ENCODE measurements around the gene C20orf141.
"Not testable (repeated sequence)": the region's sequence is repeated elsewhere in the genome, so short reads cannot be mapped to it uniquely, and the experiment has no call there.

Gene C20orf141

DNA sequence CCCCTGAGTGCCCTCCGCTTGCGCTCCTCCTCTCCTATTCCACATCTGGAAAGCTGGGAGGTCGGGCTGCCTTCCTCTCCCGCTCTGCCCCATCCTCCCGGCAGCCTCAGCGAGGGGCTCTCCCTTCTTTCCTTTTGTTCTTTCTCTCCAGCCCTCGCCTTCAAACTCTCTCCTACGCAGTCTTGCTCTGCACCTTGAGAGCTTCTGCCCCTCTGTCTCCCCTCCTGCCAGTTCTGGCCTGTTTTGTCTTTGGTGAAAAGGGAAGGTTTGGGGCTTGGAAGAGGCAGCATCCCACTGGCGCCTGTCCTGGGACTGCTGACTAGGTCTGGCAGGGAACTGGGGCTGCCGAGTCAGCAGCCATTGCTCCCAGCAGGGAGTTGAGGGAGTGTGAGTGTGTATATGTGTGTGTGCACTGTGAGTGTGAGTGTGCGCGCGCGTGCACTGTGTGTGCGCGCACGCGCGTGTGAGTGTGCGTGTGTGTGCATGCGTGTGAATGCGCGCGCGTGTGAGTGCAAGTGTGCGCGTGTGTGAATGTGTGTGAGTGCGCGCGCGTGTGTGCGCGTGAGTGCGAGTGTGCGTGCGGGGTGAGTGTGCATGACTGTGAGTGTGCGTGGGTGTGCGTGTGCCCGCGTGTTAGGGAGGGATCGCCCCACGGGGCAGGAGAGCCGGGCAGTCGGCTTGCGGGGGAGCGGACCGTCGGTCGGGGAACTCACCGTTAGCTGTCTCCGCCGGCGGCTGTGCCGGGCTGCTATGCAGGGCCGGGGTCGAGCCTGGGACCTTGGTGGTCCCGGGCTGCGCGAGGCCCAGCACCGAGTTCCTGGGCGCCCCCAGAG, 14.9 kb upstream of the C20orf141 start:
- DNase-seq (ENCODE audit: low read depth, low spot score): no peak
- H3K27ac ChIP-seq (ENCODE audit: low read length): no peak overlapping the region
- no CpG with 5 or more reads among the region's 61 CpGs for WGBS (ENCODE audit: insufficient coverage, insufficient read length)
- H3K4me3 ChIP-seq (ENCODE audit: low read length): peak overlapping the region; percentile 94
- H3K9me3 ChIP-seq (ENCODE audit: control insufficient read depth, insufficient read depth, low read length): no peaks in the 10 kb centered on the region
- peaks cover 30% of the 10 kb centered on the region for H3K36me3 ChIP-seq (ENCODE audit: control insufficient read depth, insufficient read depth, low read length)
- peaks cover 5% of the 10 kb centered on the region; the same call in 1 of the 2 replicates for H3K4me1 ChIP-seq (ENCODE audit: control insufficient read depth, insufficient read depth, low read length)
- H3K27me3 ChIP-seq (ENCODE audit: control insufficient read depth, insufficient read depth, low read length): peaks cover 35% of the 10 kb centered on the region

DNA sequence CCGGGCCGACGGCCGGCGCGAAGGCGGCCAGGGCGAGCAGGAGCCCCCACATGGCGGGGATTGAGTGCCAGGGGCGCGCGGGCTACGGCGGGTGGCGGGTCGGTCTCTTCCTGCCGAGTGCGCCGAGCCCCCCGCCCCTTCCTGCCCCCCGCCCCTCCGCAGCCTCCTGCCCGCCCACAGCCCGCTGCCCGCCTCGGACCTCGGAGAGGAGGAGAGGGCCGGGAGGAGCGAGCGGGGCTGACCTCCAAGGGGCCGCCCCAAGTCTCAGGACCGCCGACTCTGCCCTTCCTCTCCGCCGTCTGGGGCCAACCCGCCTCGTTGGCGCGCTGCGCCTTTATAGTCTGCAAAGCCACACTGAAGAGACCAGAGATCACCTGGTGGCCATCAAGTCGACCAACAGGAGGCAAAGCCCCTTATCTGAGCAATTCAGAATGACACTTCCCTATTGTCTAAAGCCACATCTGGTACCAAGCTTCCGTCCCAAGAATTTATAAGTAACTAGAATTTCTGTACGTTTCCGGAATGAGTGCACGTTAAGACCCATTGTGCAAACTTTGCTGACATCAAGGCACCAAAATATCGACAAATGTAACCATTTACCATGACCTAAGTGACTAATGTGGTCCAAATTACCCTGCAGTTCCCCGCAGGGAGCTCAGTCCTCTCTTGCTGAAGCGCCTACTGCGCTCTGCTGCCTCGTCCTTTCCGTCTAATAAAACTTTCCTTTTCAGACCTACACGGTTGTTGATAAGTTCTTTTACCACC, 14.1 kb upstream of the C20orf141 start, which contains the start of gene CPXM1:
TSS of gene CPXM1 (minus strand) at position 107 of the 765 bp plus-strand sequence. CDS start at position 52, 55 bp downstream.
- peak within 1 kb of the TSS; percentile 94 for H3K4me3 ChIP-seq (ENCODE audit: low read length)
- peaks cover 43% of the 10 kb centered on the region for H3K27me3 ChIP-seq (ENCODE audit: control insufficient read depth, insufficient read depth, low read length)
- no peak for DNase-seq (ENCODE audit: low read depth, low spot score)
- no peak within 1 kb of the TSS for H3K27ac ChIP-seq (ENCODE audit: low read length)
- peaks cover 29% of the 10 kb centered on the region for H3K36me3 ChIP-seq (ENCODE audit: control insufficient read depth, insufficient read depth, low read length)
- no CpG with 5 or more reads among the region's 52 CpGs for WGBS (ENCODE audit: insufficient coverage, insufficient read length)
- no peaks in the 10 kb centered on the region for H3K9me3 ChIP-seq (ENCODE audit: control insufficient read depth, insufficient read depth, low read length)
- peaks cover 5% of the 10 kb centered on the region; the same call in 1 of the 2 replicates for H3K4me1 ChIP-seq (ENCODE audit: control insufficient read depth, insufficient read depth, low read length)

DNA sequence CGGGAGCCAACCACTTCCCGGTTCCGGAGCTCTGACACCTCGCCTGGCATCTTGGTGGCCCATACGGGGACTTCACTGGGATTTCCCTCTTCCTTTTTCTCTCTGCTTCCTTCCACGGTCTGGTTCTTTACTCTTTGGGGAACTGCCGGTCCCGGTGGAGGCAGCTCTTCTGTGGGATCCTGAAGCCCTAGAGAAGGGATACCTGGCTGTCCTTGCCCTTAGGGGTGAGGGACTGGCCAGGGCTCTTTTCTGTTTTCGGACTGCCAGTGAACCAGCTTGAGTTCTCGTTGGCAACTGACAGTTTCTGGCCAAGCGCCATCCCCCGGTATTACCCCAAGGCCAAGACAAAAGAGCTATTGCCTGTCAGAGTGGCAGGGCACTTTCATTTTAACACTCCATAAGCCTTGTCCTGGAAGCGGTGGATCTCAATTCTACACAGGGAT, 13.5 kb upstream of the C20orf141 start:
- Histone ChIP-seq H3K9me3 (ENCODE audit: control insufficient read depth, insufficient read depth, low read length) (no peaks in the 10 kb centered on the region), H3K36me3 (ENCODE audit: control insufficient read depth, insufficient read depth, low read length) (peaks cover 23% of the 10 kb centered on the region), H3K27me3 (ENCODE audit: control insufficient read depth, insufficient read depth, low read length) (peaks cover 49% of the 10 kb centered on the region), H3K4me1 (ENCODE audit: control insufficient read depth, insufficient read depth, low read length) (peaks cover 6% of the 10 kb centered on the region; the same call in 1 of the 2 replicates), H3K4me3 (ENCODE audit: low read length) (peak overlapping the region; percentile 94; the same call in 1 of the 2 replicates), H3K27ac (ENCODE audit: low read length) (no peak overlapping the region)
- no CpG with 5 or more reads among the region's 13 CpGs for WGBS (ENCODE audit: insufficient coverage, insufficient read length)
- DNase-seq (ENCODE audit: low read depth, low spot score): no peak

DNA sequence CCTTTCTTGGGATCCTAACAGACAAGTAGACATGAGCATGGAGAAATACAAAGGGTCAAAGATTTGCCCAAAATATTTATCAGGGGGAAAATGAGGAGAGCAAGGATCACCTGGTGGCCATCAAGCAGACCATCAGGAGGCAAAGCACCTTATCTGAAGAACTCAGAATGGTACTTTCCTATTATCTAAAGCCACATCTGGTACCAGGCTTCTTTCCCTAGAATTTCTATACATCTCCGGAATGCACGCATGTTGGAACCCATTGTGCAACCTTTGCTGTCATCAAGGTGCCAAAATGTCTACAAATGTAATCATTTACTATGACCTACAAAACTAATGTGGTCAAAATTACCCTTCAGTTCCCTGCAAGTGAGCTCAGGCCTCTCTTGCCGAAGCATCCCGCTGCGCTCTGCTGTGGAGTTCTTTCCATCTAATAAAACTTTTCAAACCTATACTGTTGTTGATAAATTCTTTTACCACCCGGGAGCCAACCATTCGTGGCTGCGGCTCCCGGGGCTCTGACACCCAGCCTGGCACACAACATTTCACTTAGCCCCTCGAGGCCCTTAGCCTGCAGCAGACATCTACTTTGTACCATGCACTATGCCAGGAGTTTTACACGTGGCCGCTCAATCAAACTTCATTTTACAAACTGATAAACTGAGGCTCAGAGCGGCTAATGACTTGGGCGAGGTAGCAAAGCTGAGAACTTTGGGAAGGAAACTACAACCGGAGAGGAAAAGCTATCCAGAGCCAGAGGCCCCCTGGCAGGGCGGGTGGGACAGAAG, 10.6 kb upstream of the C20orf141 start:
- Histone ChIP-seq H3K27ac (ENCODE audit: low read length) (no peak overlapping the region), H3K36me3 (ENCODE audit: control insufficient read depth, insufficient read depth, low read length) (0 out of 2 replicates have a peak, but pooled peaks cover 2% of the 10 kb centered on the region), H3K9me3 (ENCODE audit: control insufficient read depth, insufficient read depth, low read length) (no peaks in the 10 kb centered on the region), H3K4me1 (ENCODE audit: control insufficient read depth, insufficient read depth, low read length) (peaks cover 6% of the 10 kb centered on the region; the same call in 1 of the 2 replicates), H3K4me3 (ENCODE audit: low read length) (no peak overlapping the region; the same call in 1 of the 2 replicates), H3K27me3 (ENCODE audit: control insufficient read depth, insufficient read depth, low read length) (peaks cover 57% of the 10 kb centered on the region)
- DNase-seq (ENCODE audit: low read depth, low spot score): no peak
- no CpG with 5 or more reads among the region's 16 CpGs for WGBS (ENCODE audit: insufficient coverage, insufficient read length)

DNA sequence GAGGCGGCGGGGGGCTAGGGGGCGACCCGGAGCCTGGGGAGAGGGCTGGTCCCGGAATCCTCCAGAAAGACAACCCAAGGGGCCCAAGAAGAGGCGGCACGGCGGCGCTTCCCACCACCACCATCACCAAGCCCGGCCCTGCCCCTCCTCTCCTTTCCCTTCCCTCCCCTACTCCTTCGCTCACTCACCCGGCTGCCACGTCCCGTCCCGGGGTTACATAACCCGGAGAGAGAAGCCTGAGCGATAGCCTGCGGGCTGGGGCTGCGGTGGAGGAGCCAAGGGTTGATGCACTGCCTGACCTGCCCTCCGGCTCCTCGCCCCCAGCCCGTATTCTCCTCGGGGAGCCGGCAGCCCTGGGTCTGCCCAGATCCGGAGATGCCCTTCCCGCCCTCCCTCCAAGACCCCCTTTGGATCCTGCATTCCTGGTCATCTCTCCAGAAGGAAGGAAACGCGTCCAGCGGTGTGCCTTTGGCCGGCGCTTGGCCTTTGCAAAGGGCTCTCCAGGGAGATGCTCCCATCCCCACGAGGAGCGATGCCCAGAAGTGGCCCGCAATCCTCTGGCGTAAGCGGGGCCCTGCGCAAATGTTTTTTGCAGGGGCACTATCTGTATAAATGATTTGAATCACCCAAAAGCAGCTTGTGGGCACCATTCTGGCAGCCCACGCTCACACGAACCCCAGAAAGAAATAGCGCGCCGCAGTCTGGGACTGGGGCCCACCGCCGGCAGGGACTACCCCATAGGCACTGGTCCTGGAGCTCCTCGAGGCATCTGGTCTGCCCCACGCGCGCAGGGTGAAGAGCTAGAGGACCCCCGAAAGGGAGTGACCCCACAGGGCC, 9.7 kb upstream of the C20orf141 start:
- Histone ChIP-seq H3K27me3 (ENCODE audit: control insufficient read depth, insufficient read depth, low read length) (peaks cover 57% of the 10 kb centered on the region), H3K4me3 (ENCODE audit: low read length) (peak overlapping the region; percentile 18; the same call in 1 of the 2 replicates), H3K27ac (ENCODE audit: low read length) (no peak overlapping the region), H3K36me3 (ENCODE audit: control insufficient read depth, insufficient read depth, low read length) (0 out of 2 replicates have a peak, but pooled peaks cover under 1% of the 10 kb centered on the region), H3K4me1 (ENCODE audit: control insufficient read depth, insufficient read depth, low read length) (peaks cover 5% of the 10 kb centered on the region; the same call in 1 of the 2 replicates), H3K9me3 (ENCODE audit: control insufficient read depth, insufficient read depth, low read length) (no peaks in the 10 kb centered on the region)
- DNase-seq (ENCODE audit: low read depth, low spot score): no peak
- WGBS (ENCODE audit: insufficient coverage, insufficient read length): no CpG with 5 or more reads among the region's 49 CpGs

DNA sequence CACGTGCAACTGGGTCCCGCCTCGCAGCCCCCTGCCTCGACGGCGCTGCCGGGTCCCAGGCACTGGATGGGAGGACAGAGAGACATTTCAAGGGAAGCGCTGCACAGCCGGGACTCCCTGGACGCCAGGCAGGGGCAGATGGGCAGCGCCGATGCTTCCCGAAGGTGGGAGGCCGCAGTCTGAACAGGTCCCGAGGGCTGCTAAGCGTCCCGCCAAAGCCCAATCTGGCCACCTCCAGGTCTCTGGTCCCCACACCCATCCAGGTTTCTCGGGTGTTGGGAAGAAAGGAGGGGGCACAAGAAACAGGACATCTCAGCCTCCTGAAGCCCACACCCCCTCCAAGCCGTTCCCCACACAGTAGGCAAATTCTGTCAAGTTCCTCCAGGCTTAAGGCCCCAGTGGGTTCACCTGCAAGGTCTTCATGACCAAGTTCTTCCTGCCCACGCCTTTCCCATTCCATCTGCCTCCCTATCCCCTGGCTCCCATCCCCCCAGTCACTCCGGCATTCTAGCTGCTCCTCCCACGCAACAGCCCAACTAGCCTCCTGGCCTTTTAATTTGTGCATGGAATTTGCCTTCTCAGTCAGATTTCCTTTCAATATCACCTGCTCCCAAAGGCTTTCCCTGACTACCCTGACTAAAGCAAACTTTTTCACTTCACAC, 9.0 kb upstream of the C20orf141 start:
- Histone ChIP-seq H3K4me1 (ENCODE audit: control insufficient read depth, insufficient read depth, low read length) (peaks cover 4% of the 10 kb centered on the region; the same call in 1 of the 2 replicates), H3K9me3 (ENCODE audit: control insufficient read depth, insufficient read depth, low read length) (no peaks in the 10 kb centered on the region), H3K4me3 (ENCODE audit: low read length) (no peak overlapping the region), H3K36me3 (ENCODE audit: control insufficient read depth, insufficient read depth, low read length) (no peaks in the 10 kb centered on the region), H3K27me3 (ENCODE audit: control insufficient read depth, insufficient read depth, low read length) (peaks cover 57% of the 10 kb centered on the region), H3K27ac (ENCODE audit: low read length) (no peak overlapping the region)
- no CpG with 5 or more reads among the region's 22 CpGs for WGBS (ENCODE audit: insufficient coverage, insufficient read length)
- no peak for DNase-seq (ENCODE audit: low read depth, low spot score)

DNA sequence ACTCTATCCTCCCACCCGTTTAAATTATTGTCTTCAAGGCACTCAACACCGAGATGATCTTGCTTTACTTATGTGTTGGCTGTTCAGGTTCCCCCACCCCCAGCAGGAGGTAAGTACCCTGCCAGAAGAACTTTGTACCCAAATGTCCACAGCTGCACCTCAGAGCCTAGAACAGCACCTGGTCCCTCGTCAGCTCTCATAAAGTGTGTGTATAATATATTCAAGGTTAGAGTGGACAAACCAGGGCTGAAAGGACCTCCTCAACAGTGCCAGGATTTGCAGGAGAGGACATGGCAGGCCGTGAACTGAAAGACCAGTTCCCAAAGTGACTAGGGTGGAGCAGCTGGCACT, 8.5 kb upstream of the C20orf141 start:
- no peak overlapping the region for H3K27ac ChIP-seq (ENCODE audit: low read length)
- H3K4me1 ChIP-seq (ENCODE audit: control insufficient read depth, insufficient read depth, low read length): peaks cover 3% of the 10 kb centered on the region; the same call in 1 of the 2 replicates
- H3K27me3 ChIP-seq (ENCODE audit: control insufficient read depth, insufficient read depth, low read length): peaks cover 52% of the 10 kb centered on the region
- no peak for DNase-seq (ENCODE audit: low read depth, low spot score)
- no peak overlapping the region for H3K4me3 ChIP-seq (ENCODE audit: low read length)
- no peaks in the 10 kb centered on the region for H3K36me3 ChIP-seq (ENCODE audit: control insufficient read depth, insufficient read depth, low read length)
- no CpG with 5 or more reads among the region's 4 CpGs for WGBS (ENCODE audit: insufficient coverage, insufficient read length)
- H3K9me3 ChIP-seq (ENCODE audit: control insufficient read depth, insufficient read depth, low read length): no peaks in the 10 kb centered on the region

DNA sequence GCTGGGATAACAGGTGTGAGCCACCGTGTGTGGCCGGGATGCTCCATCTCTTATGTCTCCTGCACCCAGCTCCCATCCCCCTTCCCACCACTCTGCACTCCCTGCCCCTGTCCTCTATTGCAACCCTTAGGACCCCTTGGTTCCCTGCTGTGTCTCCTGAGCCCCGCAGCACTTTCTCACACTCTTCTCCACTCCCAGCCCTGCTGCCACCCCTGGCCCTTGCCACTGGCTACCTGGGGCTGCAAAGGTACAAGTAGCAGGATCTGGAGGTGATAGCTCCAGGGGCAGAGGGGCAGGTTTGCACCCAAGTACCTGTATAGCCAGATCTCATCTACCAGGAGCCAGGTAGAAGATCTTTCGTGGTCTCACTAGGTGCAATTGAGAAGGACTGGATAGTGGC, 7.8 kb upstream of the C20orf141 start:
- 0 out of 2 replicates have a peak, but pooled peaks cover 2% of the 10 kb centered on the region for H3K4me1 ChIP-seq (ENCODE audit: control insufficient read depth, insufficient read depth, low read length)
- H3K4me3 ChIP-seq (ENCODE audit: low read length): no peak overlapping the region
- no peaks in the 10 kb centered on the region for H3K9me3 ChIP-seq (ENCODE audit: control insufficient read depth, insufficient read depth, low read length)
- peaks cover 47% of the 10 kb centered on the region for H3K27me3 ChIP-seq (ENCODE audit: control insufficient read depth, insufficient read depth, low read length)
- DNase-seq (ENCODE audit: low read depth, low spot score): no peak
- no peak overlapping the region for H3K27ac ChIP-seq (ENCODE audit: low read length)
- WGBS (ENCODE audit: insufficient coverage, insufficient read length): no CpG with 5 or more reads among the region's 4 CpGs
- no peaks in the 10 kb centered on the region for H3K36me3 ChIP-seq (ENCODE audit: control insufficient read depth, insufficient read depth, low read length)

DNA sequence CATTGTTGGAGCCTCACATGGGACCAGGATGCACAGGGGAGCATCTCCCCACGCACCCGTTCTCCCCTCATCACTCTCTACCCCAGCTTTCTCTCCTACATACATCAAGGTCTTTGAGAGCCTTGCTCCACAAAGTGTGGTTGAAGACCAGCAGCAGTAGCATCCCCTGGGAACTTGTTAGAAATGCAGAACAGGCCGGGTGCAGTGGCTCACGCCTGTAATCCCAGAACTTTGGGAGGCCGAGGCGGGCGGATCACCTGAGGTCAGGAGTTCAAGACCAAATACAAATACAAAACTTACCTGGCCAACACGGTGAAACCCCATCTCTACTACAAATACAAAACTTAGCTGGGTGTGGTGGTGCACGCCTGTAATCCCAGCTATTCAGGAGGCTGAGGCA, 6.9 kb upstream of the C20orf141 start:
- H3K9me3 ChIP-seq (ENCODE audit: control insufficient read depth, insufficient read depth, low read length): not testable (repeated sequence)

More for the DNA sequence above, 6.9 kb upstream of the C20orf141 start:
- H3K4me3 ChIP-seq (ENCODE audit: low read length); H3K36me3 ChIP-seq (ENCODE audit: control insufficient read depth, insufficient read depth, low read length); H3K27ac ChIP-seq (ENCODE audit: low read length); DNase-seq (ENCODE audit: low read depth, low spot score); H3K4me1 ChIP-seq (ENCODE audit: control insufficient read depth, insufficient read depth, low read length): not testable (repeated sequence)
- WGBS (ENCODE audit: insufficient coverage, insufficient read length): no CpG with 5 or more reads among the region's 9 CpGs
- peaks cover 38% of the 10 kb centered on the region for H3K27me3 ChIP-seq (ENCODE audit: control insufficient read depth, insufficient read depth, low read length)

Data from iPS DF 6.9 (cell line).